Breast epithelium (tissue), 3 donors: Measurements from ENCODE around the gene BAZ2B.

Experiments used
- POLR2A ChIP-seq: fragments of 450-650 bp; IDR thresholded peaks from one replicate; pipeline ENCODE4 v1.6.1; 2016; ENCODE audit warnings: antibody characterized with exemption, mild to moderate bottlenecking, moderate library complexity
- TF ChIP-seq, protein P1 (sequence below), 3 donors: fragments of 450-650 bp; IDR thresholded peaks; one replicate each; pipeline ENCODE4 v1.5.1; 2016 to 2017; ENCODE audit warnings: antibody characterized with exemption in 3 of 3, mild to moderate bottlenecking in 3 of 3, moderate library complexity in 3 of 3

DNA sequence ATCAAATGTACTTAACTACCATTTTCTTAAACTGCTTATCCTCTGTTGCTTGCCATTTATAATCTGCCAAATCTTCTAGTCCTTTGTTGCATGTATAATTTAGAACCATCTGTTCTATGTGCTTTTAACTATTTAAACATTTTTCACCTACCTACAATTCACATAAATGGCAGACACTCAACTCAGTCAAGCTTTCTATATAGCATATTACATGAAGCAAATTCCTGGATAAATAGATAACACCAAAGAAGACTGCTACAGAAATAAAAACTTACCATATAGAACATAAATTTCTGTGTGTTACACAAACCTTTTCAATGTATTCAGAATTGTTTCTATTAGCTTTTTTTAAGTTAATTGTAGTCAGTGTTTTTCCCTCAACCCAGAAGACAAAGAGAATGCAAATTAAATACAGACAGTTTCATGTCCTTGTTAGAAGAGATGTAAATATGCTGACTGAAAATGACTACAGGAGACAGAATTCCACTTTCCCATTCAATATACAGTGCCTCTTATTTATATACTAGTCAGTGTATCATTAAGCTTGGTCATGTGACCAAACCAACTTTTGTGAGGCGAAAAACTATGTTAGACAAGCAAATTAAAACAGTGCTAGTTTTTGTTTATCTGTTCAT lies 2.6 kb downstream of the BAZ2B start:
- TF ChIP-seq, protein P1, sequence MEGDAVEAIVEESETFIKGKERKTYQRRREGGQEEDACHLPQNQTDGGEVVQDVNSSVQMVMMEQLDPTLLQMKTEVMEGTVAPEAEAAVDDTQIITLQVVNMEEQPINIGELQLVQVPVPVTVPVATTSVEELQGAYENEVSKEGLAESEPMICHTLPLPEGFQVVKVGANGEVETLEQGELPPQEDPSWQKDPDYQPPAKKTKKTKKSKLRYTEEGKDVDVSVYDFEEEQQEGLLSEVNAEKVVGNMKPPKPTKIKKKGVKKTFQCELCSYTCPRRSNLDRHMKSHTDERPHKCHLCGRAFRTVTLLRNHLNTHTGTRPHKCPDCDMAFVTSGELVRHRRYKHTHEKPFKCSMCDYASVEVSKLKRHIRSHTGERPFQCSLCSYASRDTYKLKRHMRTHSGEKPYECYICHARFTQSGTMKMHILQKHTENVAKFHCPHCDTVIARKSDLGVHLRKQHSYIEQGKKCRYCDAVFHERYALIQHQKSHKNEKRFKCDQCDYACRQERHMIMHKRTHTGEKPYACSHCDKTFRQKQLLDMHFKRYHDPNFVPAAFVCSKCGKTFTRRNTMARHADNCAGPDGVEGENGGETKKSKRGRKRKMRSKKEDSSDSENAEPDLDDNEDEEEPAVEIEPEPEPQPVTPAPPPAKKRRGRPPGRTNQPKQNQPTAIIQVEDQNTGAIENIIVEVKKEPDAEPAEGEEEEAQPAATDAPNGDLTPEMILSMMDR (IDR thresholded peaks at IDR 0.05) = no peak
- TF ChIP-seq POLR2A = no peak
